Measurements from ENCODE around the gene CROCC2.
A peak's percentile ranks its signal among the peaks of the same experiment; 100 is the strongest.

Gene CROCC2

DNA sequence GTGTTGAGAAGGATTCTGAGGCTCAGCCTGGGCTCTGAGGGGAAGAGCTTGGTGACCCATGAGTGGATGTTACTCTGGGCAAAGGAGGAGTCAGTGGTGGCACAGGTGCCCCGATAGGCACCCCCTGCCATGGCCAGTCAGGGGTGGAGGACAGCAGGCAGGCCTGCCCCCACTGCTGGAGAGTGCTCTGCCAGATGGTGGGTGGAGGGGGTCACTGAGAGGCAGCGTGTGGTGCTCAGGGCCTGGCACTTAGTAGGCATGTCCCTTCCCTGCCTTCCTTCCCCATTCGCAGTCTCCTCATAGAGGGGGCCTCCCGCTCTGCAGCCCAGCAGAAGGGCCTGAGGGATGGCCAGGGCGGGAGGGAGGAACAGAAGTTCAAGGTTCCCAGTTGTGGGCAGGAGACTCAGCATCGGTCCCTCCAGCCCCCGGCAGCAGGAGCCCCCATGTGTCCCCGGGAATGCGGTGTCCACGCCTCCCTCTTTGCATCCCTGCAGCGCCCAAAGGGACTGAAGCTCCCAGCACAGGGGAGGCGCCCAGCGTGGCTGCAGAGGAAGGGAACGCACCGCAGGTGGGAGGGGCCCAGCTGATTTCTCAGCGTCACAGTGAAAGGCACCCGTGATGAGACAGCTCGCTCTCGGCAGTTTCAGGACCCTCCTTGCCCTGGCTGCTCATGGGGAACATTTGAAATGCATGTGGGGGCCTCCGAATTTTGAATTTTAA lies 86.6 kb downstream of the CROCC2 start:
- DNase-seq, result no peak

DNA sequence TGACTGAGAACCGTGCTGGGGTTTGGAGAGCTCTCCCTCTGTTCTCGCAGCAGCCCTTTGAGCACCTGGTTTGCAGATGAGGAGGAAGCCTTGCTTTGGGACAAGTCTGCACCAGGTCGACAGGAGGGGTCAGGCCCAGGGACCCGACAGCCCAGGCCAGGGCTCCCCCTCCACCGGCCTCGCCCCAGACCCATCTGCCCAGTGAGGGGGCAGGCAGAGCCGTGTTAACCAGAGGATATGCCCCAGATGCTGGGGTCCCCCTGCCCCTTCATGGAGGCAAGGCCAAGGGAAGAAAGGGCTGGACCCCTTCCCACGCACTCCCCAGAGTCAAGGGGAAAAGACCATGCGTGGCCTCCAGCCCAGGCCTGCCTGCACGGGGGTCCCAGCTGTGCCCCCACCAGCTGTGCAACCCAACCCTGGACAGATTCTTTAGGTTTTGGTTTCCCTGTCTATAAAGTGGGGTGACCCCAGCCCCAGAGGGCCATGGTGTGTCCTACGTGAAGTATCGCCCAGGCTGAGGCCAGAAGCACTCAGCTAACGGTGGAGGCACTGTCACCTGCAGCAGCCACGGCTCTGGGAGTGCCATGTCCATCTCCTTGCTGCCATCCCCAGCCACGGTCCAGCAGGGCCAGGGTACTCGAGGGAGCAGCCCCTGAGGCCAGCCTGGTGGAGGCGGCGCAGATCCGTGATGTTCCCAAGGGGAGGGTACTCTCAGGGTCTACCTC lies 87.5 kb downstream of the CROCC2 start:
- no peak for DNase-seq

GRCh38 chr2:240994171-240994896 lies 88.2 kb downstream of the CROCC2 start:
- no peak for DNase-seq

DNA sequence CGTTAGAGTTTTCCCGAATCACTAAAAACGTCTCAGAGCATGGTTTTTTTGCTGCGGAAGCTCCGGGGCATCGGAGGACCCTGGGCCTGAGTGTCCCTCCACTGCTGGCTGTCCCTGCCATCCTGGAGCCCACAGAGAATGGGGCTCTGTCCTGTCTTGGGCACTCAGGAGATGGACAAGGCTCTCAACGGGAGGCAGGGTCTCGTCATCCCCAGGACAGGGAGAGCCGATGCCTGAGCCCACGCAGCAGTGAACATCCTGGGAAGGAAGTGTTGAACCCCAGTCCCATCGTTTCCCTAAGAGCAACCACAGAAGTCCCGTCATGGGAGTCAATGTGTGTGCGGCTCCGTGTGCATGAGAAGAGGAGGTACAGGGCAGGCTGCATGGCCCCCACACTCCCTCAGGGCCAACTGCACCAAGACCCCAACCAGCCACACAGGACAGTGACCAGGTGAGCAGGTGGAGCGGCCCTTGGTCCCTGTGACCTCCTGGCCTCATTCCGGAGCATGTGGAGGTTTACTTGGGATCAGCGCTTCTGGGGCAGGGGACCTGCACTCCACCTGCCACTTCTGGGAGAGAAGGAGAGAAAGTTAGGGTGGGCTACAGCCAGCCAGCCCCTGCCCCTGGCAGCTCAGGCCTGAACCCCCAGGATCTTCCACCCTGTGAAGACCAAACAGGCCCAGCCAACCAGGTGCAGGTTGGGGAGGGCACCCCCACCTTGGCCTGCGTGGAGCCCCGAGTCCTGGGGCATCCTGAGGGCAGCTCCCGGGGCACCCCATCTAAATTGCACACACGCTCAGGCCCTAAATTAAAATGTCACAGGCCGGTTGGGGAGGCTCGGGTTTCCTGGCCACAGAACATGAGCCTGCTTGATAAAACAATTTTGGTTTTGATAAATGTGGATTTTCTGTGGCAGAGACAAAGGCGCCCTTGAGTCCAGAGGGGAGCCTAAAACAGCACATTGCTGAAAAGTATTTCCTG lies 89.2 kb downstream of the CROCC2 start:
- no peak for DNase-seq

DNA sequence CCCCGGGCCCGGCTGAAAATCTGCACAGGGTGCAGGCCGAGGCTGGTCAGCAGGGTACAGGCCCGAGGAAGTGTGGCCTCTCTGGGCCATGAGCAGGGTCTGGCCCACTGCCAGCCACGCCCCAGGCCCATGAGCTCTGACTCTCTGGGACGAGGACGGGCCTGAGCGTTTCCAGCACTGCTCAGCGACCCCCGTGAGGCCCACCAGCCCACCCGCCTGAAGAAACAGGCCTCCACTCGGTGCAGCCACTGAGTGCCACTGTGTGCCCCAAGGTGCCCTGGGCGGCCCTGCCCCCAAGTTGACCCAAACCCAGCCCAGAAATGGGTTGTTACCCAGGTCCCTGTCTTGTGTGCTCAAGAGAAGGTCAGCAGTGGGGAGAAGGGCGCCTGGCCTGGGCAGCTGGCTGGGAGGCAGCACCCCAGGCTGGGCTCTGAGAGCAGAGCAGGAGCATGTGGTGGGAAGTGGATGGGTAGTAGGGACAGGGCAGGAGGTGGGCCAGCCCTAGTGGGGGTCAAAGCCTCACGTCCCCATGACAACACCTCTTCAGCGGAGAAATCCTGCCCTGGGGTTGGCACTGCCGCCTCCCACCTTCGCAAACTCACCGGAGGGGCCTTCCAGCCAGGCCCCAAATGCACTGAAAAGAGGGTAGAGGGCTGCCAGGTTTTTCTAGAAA lies 90.2 kb downstream of the CROCC2 start:
- DNase-seq, result no peak

- DNase-seq, result no peak
Observed at GRCh38 chr2:240996834-240997140, 90.7 kb downstream of the CROCC2 start.

- no peak for DNase-seq
Observed at GRCh38 chr2:240997141-240997855, 91.2 kb downstream of the CROCC2 start.

DNA sequence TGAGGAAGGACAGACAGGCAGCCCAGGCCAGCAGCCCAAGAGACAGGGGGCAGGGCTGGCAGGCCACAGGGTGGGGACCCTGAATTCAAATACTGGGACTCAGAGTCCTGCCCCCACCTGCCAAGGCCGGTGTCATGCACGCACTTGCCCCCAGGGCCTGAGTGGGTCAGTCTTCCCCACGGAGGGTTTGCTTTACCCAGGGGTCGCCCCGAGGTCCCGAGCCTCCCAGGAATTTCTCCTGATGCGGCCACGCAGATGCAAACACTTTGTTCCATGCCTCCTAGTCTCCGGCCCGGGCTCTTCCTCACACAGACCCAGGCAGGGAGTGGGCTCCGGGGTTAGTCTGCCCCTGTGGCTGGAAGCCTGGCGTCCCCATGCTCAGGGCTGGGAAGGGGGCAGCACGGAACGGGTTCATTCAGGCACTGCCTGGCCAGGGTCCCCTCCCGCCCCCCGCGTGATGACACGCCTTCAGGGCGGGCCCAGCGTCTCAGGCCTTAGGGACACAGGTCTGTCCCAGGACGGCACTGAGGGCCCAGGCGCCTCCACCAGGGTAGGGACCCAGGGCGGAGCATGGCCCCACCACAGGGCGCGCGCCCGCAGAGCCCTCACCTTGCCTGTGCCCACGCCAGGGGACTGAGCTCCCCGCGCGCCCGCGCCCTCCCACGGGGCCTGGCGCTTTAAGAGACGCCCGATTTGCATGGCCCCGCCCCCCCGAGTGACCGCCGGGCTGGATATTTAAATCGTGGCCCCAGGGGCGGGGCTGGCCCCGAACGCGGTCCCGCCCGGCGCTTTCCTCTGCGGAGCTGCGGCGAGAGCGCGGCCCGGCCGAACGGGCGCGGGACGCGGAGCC lies 91.9 kb downstream of the CROCC2 start, which contains the start of gene SNED1:
SNED1 (plus strand) TSS at position 763 of the 850 bp plus-strand sequence. CDS start 220 bp downstream, outside the sequence.
- peak; percentile 13 for DNase-seq

- no peak for DNase-seq
Observed at GRCh38 chr2:240998706-240998994, 92.5 kb downstream of the CROCC2 start.

DNA sequence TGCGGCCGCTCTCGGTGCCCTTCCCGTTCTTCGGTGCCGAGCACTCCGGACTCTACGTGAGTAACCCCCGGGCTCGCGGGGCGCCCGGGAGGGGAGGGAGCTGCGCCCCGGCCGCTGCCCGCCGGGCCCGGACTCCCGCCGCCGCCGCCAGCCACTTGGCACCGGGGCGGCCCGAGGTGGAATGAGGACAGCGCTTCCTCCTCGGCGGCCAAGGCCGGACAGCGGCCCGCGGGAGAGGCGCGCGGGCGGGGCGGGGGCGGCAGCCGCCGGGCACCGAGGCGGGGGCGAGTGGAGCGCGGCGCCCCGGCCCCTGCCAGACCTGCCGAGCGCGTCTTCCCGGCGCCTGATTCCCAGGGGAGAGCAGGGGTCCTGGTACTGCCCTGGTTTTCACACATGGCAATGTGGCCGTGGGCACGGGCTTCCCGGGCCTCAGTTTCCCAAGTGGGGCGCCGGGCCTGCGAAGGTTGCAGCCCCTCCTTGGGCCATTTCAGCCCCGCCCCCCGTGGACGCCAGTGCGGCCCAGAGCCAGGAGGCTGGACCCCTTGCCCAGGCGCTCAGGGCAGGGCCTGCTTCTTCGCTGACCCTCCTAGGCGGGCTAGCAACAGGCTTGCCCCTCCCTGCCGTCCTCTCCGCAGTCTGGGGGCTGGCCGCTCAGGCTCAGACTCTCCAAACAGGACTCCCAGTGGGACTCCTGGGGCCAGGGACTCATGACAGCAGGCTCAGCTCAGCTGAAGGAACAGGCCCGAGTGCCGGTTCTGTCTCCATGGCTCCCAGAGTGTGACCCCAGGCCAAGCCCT lies 93.1 kb downstream of the CROCC2 start:
- DNase-seq, result no peak

GRCh38 chr2:240999873-241000541 lies 93.9 kb downstream of the CROCC2 start:
- DNase-seq, result no peak

GRCh38 chr2:241000831-241001321 lies 94.7 kb downstream of the CROCC2 start:
- no peak for DNase-seq

GRCh38 chr2:241001413-241002274 lies 95.5 kb downstream of the CROCC2 start:
- no peak for DNase-seq

DNA sequence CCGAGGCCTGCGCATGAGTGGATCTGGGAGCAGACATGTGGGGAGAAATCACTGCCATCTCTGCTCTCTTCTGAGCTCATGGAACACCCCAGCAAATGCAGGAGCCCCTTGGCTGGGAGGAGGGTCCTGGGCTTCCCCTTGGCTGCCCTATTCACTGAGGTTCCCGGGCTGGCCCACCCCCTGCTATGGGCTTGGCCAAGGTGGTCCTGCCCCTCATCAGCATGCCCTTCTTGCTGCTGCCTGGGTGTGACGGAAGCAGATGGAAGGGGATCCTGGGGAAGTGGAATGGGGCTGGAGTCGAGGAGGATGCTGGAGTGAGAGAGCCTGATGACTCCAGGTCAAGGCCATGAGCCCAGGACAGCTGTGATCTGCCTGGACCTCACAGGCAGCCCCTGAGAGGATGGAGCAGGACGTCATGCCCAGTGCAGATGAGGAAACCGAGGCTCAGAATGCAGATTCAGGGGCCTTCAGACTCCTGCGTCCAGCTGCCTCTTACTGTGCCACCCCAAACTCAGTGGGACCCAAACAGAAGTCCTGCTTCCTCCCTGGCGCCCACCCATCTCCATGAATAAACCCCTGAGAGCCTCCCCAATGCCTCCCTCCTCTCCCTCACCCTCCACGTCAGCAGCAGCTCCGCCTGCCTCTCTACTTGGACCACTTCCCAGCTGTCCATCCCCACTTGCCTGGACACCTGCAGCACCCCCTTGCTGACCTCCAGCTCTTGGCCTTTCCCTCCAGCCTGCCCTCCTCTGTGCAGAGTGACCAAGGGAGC lies 96.3 kb downstream of the CROCC2 start:
- no peak for DNase-seq

DNA sequence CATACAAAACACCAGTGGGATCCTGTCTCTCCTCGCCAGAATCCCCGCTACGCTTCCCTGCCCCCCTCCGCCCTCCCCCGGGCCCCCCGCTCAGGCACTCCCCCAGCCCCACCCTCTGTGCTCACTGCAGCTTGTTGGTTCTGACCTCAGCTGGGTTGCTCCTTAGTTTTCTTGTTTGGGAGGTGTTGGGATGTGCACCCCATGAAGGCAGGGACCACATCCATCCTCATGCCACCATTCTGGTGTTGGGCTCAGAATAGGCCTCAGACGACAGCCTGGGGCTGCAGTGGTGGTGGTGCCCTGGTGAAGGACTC lies 96.9 kb downstream of the CROCC2 start:
- no peak for DNase-seq

DNA sequence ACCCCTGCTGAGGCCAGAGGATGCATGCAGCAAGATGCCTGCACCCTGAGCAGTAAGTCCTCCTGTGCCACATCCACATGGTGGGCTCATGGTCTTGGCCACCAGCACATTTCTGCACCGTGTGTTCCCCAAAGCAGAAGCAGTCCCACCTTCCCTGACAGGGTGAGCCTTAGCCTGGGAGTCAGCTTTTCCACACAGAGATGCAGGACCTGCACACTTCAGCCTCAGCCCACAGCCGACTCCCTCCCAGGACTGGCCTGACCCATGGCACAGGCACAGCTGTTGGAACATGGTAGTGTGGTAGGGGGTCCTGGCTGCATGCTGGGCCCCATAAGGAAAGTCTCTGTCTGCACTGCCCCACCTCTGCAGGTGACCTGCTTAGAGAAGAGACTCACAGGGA lies 97.2 kb downstream of the CROCC2 start:
- DNase-seq, result no peak

DNA sequence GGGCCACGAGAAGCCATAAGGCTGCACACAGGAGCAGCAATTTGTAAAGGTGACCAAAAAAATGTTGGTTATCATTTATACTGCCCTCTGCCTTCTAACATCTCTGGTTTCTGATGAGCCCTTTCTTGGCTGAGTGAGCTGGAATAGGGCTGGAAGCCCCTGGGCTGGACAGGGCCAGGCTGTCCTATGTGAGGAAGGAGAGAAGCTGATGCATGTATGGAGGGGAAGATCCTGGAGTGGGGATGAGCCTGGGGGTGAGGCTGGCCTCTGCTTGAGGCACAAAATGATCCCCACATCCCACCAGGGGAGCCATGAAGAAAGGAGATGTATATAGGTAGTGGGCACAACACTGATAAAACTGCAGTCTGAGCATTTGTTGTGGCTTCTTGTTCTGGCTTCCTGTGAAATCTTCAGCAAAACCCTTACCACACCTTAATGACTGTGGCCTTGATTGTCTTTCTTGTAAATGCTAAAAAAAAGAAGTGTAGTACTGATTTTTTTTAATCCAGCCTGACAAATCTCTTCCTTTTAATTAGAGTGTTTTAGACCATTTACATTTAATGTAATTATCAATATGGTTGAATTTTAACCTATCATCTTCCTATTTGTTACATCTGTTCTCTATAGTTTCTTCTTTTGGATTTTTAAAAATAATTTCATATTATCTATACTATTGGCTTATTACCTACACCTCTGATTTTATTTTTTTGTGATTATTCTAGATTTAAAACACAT lies 97.9 kb downstream of the CROCC2 start:
- no peak for DNase-seq

All from NCI-H1092 (cell line).